Measurements from ENCODE around the gene ARHGEF12.

Gene ARHGEF12

GRCh38 chr11:120420572-120420971 is 84.4 kb downstream of the ARHGEF12 start:
- H3K4me3 ChIP-seq = no peak overlapping the region
- H4K20me1 ChIP-seq = peaks cover 0 to 18% (median 4%) of the 10 kb centered on the region in 11 experiments; a peak in 4 of 22 replicates
- TF ChIP-seq Cebpa-rat (IDR thresholded peaks at IDR 0.05) = peak in 6 of 11 experiments; percentile 41 to 77 (median 54); a peak in 8 of 22 replicates
- no peak overlapping the region for H3K27ac ChIP-seq
- H3K9me3 ChIP-seq (replicated peaks in 1 of 11) = no peaks in the 10 kb centered on the region
- H3K9ac ChIP-seq = no peak overlapping the region
- peaks cover 8 to 10% (median 8%) of the 10 kb centered on the region in 10 experiments; a peak in 19 of 20 replicates for H3K4me1 ChIP-seq
- peaks cover 4 to 46% (median 31%) of the 10 kb centered on the region in 11 experiments; a peak in 19 of 22 replicates for H3K36me3 ChIP-seq
- H3K27me3 ChIP-seq = no peaks in the 10 kb centered on the region
- no peak overlapping the region for H3K4me2 ChIP-seq

GRCh38 chr11:120424185-120424969 is 88.2 kb downstream of the ARHGEF12 start:
- Histone ChIP-seq H4K20me1 (peaks cover 0 to 6% (median 0%) of the 10 kb centered on the region in 11 experiments; a peak in 2 of 22 replicates), H3K4me3 (no peak overlapping the region), H3K4me1 (peaks cover 8 to 14% (median 9%) of the 10 kb centered on the region in 10 experiments; a peak in 19 of 20 replicates), H3K27ac (no peak overlapping the region), H3K9ac (no peak overlapping the region), H3K4me2 (peak overlapping the region in 3 of 11 experiments; percentile 56 to 67 (median 57); a peak in 7 of 22 replicates), H3K9me3 (replicated peaks in 1 of 11) (no peaks in the 10 kb centered on the region), H3K27me3 (no peaks in the 10 kb centered on the region), H3K36me3 (peaks cover 5 to 49% (median 37%) of the 10 kb centered on the region in 11 experiments; a peak in 20 of 22 replicates)
- no peak for TF ChIP-seq Cebpa-rat (IDR thresholded peaks at IDR 0.05)

GRCh38 chr11:120424970-120425332 is 88.7 kb downstream of the ARHGEF12 start:
- Histone ChIP-seq H4K20me1 (peaks cover 0 to 6% (median 0%) of the 10 kb centered on the region in 11 experiments; a peak in 1 of 22 replicates), H3K9me3 (replicated peaks in 1 of 11) (no peaks in the 10 kb centered on the region), H3K4me3 (no peak overlapping the region), H3K4me1 (peaks cover 8 to 14% (median 9%) of the 10 kb centered on the region in 10 experiments; a peak in 19 of 20 replicates), H3K4me2 (peak overlapping the region in 10 of 11 experiments; percentile 7 to 67 (median 40); a peak in 16 of 22 replicates), H3K27ac (no peak overlapping the region), H3K27me3 (no peaks in the 10 kb centered on the region), H3K36me3 (peaks cover 10 to 54% (median 40%) of the 10 kb centered on the region in 11 experiments; a peak in 20 of 22 replicates), H3K9ac (no peak overlapping the region)
- no peak for TF ChIP-seq Cebpa-rat (IDR thresholded peaks at IDR 0.05)

- 0 out of 22 replicates have a peak, but pooled peaks cover 0 to 6% (median 0%) of the 10 kb centered on the region in 11 experiments for H4K20me1 ChIP-seq
- H3K9me3 ChIP-seq (replicated peaks in 1 of 11) = no peaks in the 10 kb centered on the region
- H3K9ac ChIP-seq = no peak overlapping the region
- peak overlapping the region in 1 of 11 experiments; percentile 9; a peak in 1 of 22 replicates for H3K27ac ChIP-seq
- H3K4me2 ChIP-seq = peak overlapping the region in 10 of 11 experiments; percentile 7 to 67 (median 40); a peak in 15 of 22 replicates
- H3K4me3 ChIP-seq = no peak overlapping the region
- H3K27me3 ChIP-seq = no peaks in the 10 kb centered on the region
- TF ChIP-seq Cebpa-rat (IDR thresholded peaks at IDR 0.05) = no peak
- peaks cover 10 to 54% (median 40%) of the 10 kb centered on the region in 11 experiments; a peak in 20 of 22 replicates for H3K36me3 ChIP-seq
- H3K4me1 ChIP-seq = peaks cover 8 to 14% (median 9%) of the 10 kb centered on the region in 10 experiments; a peak in 19 of 20 replicates
Measured at GRCh38 chr11:120425527-120425926, 89.3 kb downstream of the ARHGEF12 start.

- no peak for TF ChIP-seq Cebpa-rat (IDR thresholded peaks at IDR 0.05)
- H3K9me3 ChIP-seq (replicated peaks in 1 of 11) = no peaks in the 10 kb centered on the region
- no peak overlapping the region for H3K4me2 ChIP-seq
- peaks cover 6 to 47% (median 25%) of the 10 kb centered on the region in 11 experiments; a peak in 14 of 22 replicates for H3K36me3 ChIP-seq
- peaks cover 15 to 24% (median 20%) of the 10 kb centered on the region in 10 experiments for H3K4me1 ChIP-seq
- H3K27me3 ChIP-seq = peaks cover 0 to 18% (median 0%) of the 10 kb centered on the region in 11 experiments; a peak in 4 of 22 replicates
- no peak overlapping the region for H3K9ac ChIP-seq
- H4K20me1 ChIP-seq = peaks cover 0 to 7% (median 0%) of the 10 kb centered on the region in 11 experiments; a peak in 2 of 22 replicates
- no peak overlapping the region for H3K4me3 ChIP-seq
- H3K27ac ChIP-seq = no peak overlapping the region
Measured at GRCh38 chr11:120430146-120430545, 93.9 kb downstream of the ARHGEF12 start.

- H3K27ac ChIP-seq = peak overlapping the region in 1 of 11 experiments; percentile 53; a peak in 1 of 22 replicates
- H3K4me2 ChIP-seq = peak overlapping the region in 7 of 11 experiments; percentile 3 to 51 (median 43); a peak in 8 of 22 replicates
- H3K9ac ChIP-seq = no peak overlapping the region
- TF ChIP-seq Cebpa-rat (IDR thresholded peaks at IDR 0.05) = no peak
- peaks cover 0 to 7% (median 0%) of the 10 kb centered on the region in 11 experiments; a peak in 2 of 22 replicates for H4K20me1 ChIP-seq
- peaks cover 11 to 17% (median 14%) of the 10 kb centered on the region in 10 experiments; a peak in 19 of 20 replicates for H3K4me1 ChIP-seq
- no peaks in the 10 kb centered on the region for H3K9me3 ChIP-seq (replicated peaks in 1 of 11)
- peaks cover 6 to 50% (median 25%) of the 10 kb centered on the region in 11 experiments; a peak in 14 of 22 replicates for H3K36me3 ChIP-seq
- H3K4me3 ChIP-seq = no peak overlapping the region
- peaks cover 0 to 18% (median 0%) of the 10 kb centered on the region in 11 experiments; a peak in 4 of 22 replicates for H3K27me3 ChIP-seq
Measured at GRCh38 chr11:120431633-120432032, 95.4 kb downstream of the ARHGEF12 start.

GRCh38 chr11:120432056-120433018 is 96.1 kb downstream of the ARHGEF12 start:
- peaks cover 11 to 17% (median 14%) of the 10 kb centered on the region in 10 experiments; a peak in 19 of 20 replicates for H3K4me1 ChIP-seq
- no peaks in the 10 kb centered on the region for H3K9me3 ChIP-seq (replicated peaks in 1 of 11)
- H3K4me3 ChIP-seq = no peak overlapping the region
- peak overlapping the region; percentile 1 to 51 (median 29); a peak in 18 of 22 replicates for H3K4me2 ChIP-seq
- H3K27ac ChIP-seq = peak overlapping the region in 2 of 11 experiments; percentile 46 to 53; a peak in 3 of 22 replicates
- no peak for TF ChIP-seq Cebpa-rat (IDR thresholded peaks at IDR 0.05)
- H3K9ac ChIP-seq = no peak overlapping the region
- H3K27me3 ChIP-seq = peaks cover 0 to 18% (median 0%) of the 10 kb centered on the region in 11 experiments; a peak in 4 of 22 replicates
- peaks cover 6 to 43% (median 25%) of the 10 kb centered on the region in 11 experiments; a peak in 15 of 22 replicates for H3K36me3 ChIP-seq
- H4K20me1 ChIP-seq = peaks cover 0 to 7% (median 0%) of the 10 kb centered on the region in 11 experiments; a peak in 2 of 22 replicates

- no peaks in the 10 kb centered on the region for H3K27me3 ChIP-seq
- H3K4me2 ChIP-seq = no peak overlapping the region
- no peak overlapping the region for H3K9ac ChIP-seq
- no peaks in the 10 kb centered on the region; a peak in 1 of 22 replicates for H4K20me1 ChIP-seq
- no peak for TF ChIP-seq Cebpa-rat (IDR thresholded peaks at IDR 0.05)
- no peaks in the 10 kb centered on the region for H3K9me3 ChIP-seq (replicated peaks in 1 of 11)
- peaks cover 28 to 82% (median 56%) of the 10 kb centered on the region in 11 experiments for H3K36me3 ChIP-seq
- H3K27ac ChIP-seq = no peak overlapping the region
- no peak overlapping the region for H3K4me3 ChIP-seq
- no peaks in the 10 kb centered on the region for H3K4me1 ChIP-seq
Measured at GRCh38 chr11:120441592-120441991, 105.4 kb downstream of the ARHGEF12 start.
